ENCODE results near the gene TTLL1.

- TF ChIP-seq CTCF (IDR thresholded peaks at IDR 0.05) (no peak), EZH2 (IDR thresholded peaks at IDR 0.05) (no peak), EZH2phosphoT487 (IDR thresholded peaks at IDR 0.05) (no peak)
These were observed 586 bp downstream of the TTLL1 start for GRCh38 chr22:43088627-43088983.

Measured in neural progenitor cell (in vitro differentiated cells).